GM12878 (cell line): Measurements from ENCODE around the gene STARD8. TPM values are rescaled to one million over a fixed set of nuclear protein-coding genes. Genes with fewer than 3 reads are reported as not detected.

Experiments used
- ATAC-seq: fragments of 200-7000 bp; cut with Tn5 transposase; 3 replicates; pipeline ENCODE4 v1.9.1; 2020; ENCODE audit warnings: mild to moderate bottlenecking, moderate library complexity
- BruUV-seq: library from RNA; stranded (reverse); fragments of 400-500 nt; replicated peaks from 2 replicates; lab custom pipeline; 2021; lab: Mats Ljungman, UMichigan
- CTCF ChIA-PET: fragments of 300-600 bp; sonication (Branson Sonifier 250); formaldehyde crosslinking; extraction: SDS; loops from one replicate; lab custom pipeline; 2021; ENCODE audit warnings: inconsistent platforms; lab: Yijun Ruan, JAX
- POLR2A ChIA-PET: fragments of 350-600 bp; formaldehyde crosslinking; extraction: SDS; loops from one replicate; lab custom pipeline; 2021; ENCODE audit warnings: inconsistent platforms; lab: Charles Lee
- RAD21 ChIA-PET: fragments of 300-600 bp; sonication (Branson Sonifier 250); formaldehyde crosslinking; loops from one replicate; lab custom pipeline; 2023; ENCODE audit warnings: antibody characterized with exemption; ENCODE audit not compliant: unreplicated experiment; lab: Charles Lee
- SMC1A ChIA-PET: fragments of 300-600 bp; sonication (Branson Sonifier 250); formaldehyde crosslinking; loops from one replicate; lab custom pipeline; 2023; ENCODE audit not compliant: unreplicated experiment, uncharacterized antibody; lab: Charles Lee
- DNase-seq: peaks from one replicate; pipeline ENCODE4 v3.0.0-alpha.2; 2011; ENCODE audit warnings: low read depth, low spot score
- FAIRE-seq: peaks from 3 replicates; lab custom pipeline; 2011; peaks lifted over from hg19 to GRCh38; lab: Jason Lieb, UNC
- H2AFZ ChIP-seq: 2 replicates; pipeline ENCODE4 v1.6.0; 2011; ENCODE audit warnings: low read depth, low read length, control low read depth; ENCODE audit not compliant: control insufficient read depth
- H3K27ac ChIP-seq: 2 replicates; pipeline ENCODE4 v1.5.1; 2011; ENCODE audit warnings: control low read depth; ENCODE audit not compliant: control insufficient read depth, insufficient read depth
- H3K27me3 ChIP-seq, 2 experiments: replicated peaks in 1 of 2; 2 replicates each; pipeline versions ENCODE4 v1.6.0 to v1.6.1; 2011; ENCODE audit warnings: low read length in 1 of 2; ENCODE audit not compliant: control insufficient read depth in 2 of 2, insufficient read depth in 2 of 2
- H3K36me3 ChIP-seq, 2 experiments: 2 replicates each; pipeline ENCODE4 v1.5.1; 2011; ENCODE audit warnings: low read length in 1 of 2; ENCODE audit not compliant: control insufficient read depth in 2 of 2, insufficient read depth in 2 of 2
- H3K4me1 ChIP-seq: 2 replicates; pipeline ENCODE4 v1.6.1; 2011; ENCODE audit warnings: mild to moderate bottlenecking, low read length, moderate library complexity, mixed read lengths; ENCODE audit not compliant: control insufficient read depth, insufficient read depth
- H3K4me2 ChIP-seq: 2 replicates; pipeline ENCODE4 v1.6.0; 2011; ENCODE audit warnings: control low read depth; ENCODE audit not compliant: control insufficient read depth, insufficient read depth
- H3K4me3 ChIP-seq: fragments of 200-600 bp; sonication (generic); 2 replicates; pipeline ENCODE4 v1.5.1; 2016
- H3K79me2 ChIP-seq: 2 replicates; pipeline ENCODE4 v1.6.0; 2011; ENCODE audit warnings: low read length; ENCODE audit not compliant: control insufficient read depth, insufficient read depth
- H3K9ac ChIP-seq: 2 replicates; pipeline ENCODE4 v1.8.0; 2011; ENCODE audit warnings: low read length, control low read depth, mixed read lengths; ENCODE audit not compliant: control insufficient read depth, insufficient read depth
- H3K9me3 ChIP-seq: replicated peaks from 3 replicates; pipeline ENCODE4 v1.5.1; 2011; ENCODE audit warnings: mild to moderate bottlenecking, low read length; ENCODE audit not compliant: control insufficient read depth, insufficient read depth
- H4K20me1 ChIP-seq: 2 replicates; pipeline ENCODE4 v1.6.0; 2011; ENCODE audit not compliant: control insufficient read depth, insufficient read depth
- CBX5 ChIP-seq: sonication (generic); IDR thresholded peaks from 2 replicates; pipeline ENCODE4 v1.6.1; 2016; ENCODE audit warnings: low read depth, moderate library complexity, mild to moderate bottlenecking, inconsistent platforms
- SMAD1 ChIP-seq: fragments of 450-650 bp; IDR thresholded peaks from 2 replicates; pipeline ENCODE4 v1.6.1; 2018; ENCODE audit warnings: mild to moderate bottlenecking, low read depth; ENCODE audit not compliant: partially characterized antibody
- SMAD5 ChIP-seq: IDR thresholded peaks from 2 replicates; pipeline ENCODE4 v1.6.1; 2016; ENCODE audit warnings: antibody characterized with exemption, low read depth
- ZNF592 ChIP-seq: fragments of 450-650 bp; IDR thresholded peaks from 2 replicates; pipeline ENCODE4 v1.6.1; 2017; ENCODE audit warnings: mild to moderate bottlenecking, moderate library complexity
- ZNF622 ChIP-seq: fragments of 450-650 bp; IDR thresholded peaks from 2 replicates; pipeline ENCODE4 v1.6.1; 2017; ENCODE audit warnings: mild to moderate bottlenecking, inconsistent platforms
- WGBS: methylation state at CpG from one replicate; pipeline ENCODE4 v1.1.6; 2016; ENCODE audit warnings: low lambda C conversion rate; ENCODE audit not compliant: insufficient replicate concordance, insufficient coverage; ENCODE audit errors: missing lambda C conversion rate; 5-methylcytosine and 5-hydroxymethylcytosine counted together
- in situ Hi-C: fragments of 300-500 bp; cut with MboI; formaldehyde crosslinking; loops from 9 replicates; pipeline ENCODE4 v1.14.3; 2018; ENCODE audit warnings: mixed read lengths
- intact Hi-C: fragments of 100-400 bp; cut with micrococcal nuclease; formaldehyde crosslinking; loops from one replicate; pipeline ENCODE4 v1.14.2; 2022; ENCODE audit not compliant: unreplicated experiment
- polyA plus RNA-seq, 11 experiments: library from polyadenylated mRNA; depleted of rRNA in 4 of 11; unstranded in 6 of 11; stranded (reverse) in 5 of 11; fragments of >200 nt; fragmentation: Nextera tagmentation in 4 of 11; fragmentation: Illumina TruSeq in 1 of 11; extraction: Ambion mirVana in 4 of 11; extraction: Trizol in 1 of 11; gene quantifications; 1 replicate in 1 of 11; 2 replicates in 10 of 11; pipeline versions ENCODE4 v1.2.1 to v1.2.3, GENCODE V29; 2011 to 2016; ENCODE audit warnings: inconsistent platforms in 2 of 11, missing spikeins in 2 of 11, low read depth in 1 of 11
- total RNA-seq, 4 experiments: library from RNA; depleted of rRNA in 3 of 4; stranded (reverse); fragments of >200 nt in 3 of 4; fragmentation: Illumina TruSeq in 1 of 4; extraction: Trizol in 1 of 4; gene quantifications; 2 replicates each; pipeline versions ENCODE4 v1.2.1 to v1.2.3, GENCODE V29; 2013 to 2021

STARD8 gene
- total and polyA plus RNA-seq, 10 of the 15 experiments (the other 5 are each of a cell fraction or from before 2014, with no cell fraction given) = 0.03 to 0.14 (median 0.07) TPM; not detected in 6

DNA sequence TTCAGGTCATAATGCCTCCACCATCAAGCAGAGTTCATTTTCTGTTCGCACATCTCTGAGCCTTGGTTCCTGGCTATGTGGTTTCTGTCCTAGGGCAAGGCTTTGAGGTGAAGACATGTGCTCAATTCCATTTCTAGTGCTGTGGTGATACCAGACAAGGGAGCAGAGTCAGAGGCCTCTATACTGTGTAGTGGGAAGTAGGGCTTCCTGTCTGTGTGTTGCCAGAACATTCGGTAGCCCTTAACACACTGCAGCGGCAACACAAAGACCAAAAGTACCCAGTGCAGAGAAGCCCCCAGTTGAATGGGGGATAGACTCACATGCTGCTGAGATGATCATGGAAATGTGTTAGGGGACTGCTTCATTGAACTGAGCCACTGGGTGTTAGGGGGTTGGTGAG, 56.4 kb downstream of the STARD8 start (continued):
- TF ChIP-seq ZNF592 = no peak
- TF ChIP-seq ZNF622 = no peak
- TF ChIP-seq CBX5 = no peak
- TF ChIP-seq, all 136 proteins: peak for 0

GRCh38 chrX:68705986-68706385, 58.5 kb downstream of the STARD8 start:
- ChIA-PET POLR2A (no interaction called here), SMC1A (no interaction called here), CTCF (no interaction called here), RAD21 (no interaction called here)
- Histone ChIP-seq H3K27ac (no peak overlapping the region), H2AFZ (no peak overlapping the region), H3K4me2 (no peak overlapping the region), H3K27me3 (peaks cover 0 to 2% of the 10 kb centered on the region in 2 experiments; a peak in 1 of 4 replicates), H3K79me2 (no peaks in the 10 kb centered on the region), H4K20me1 (no peaks in the 10 kb centered on the region), H3K9ac (no peak overlapping the region), H3K4me1 (no peaks in the 10 kb centered on the region), H3K36me3 (no peaks in the 10 kb centered on the region), H3K4me3 (no peak overlapping the region), H3K9me3 (no peaks in the 10 kb centered on the region)
- WGBS = 15% methylated on average over 5 of the region's 5 CpGs
- intact Hi-C loops (no loop called here), in situ Hi-C loops (no loop called here)
- FAIRE-seq (no peak), DNase-seq (no peak), ATAC-seq (no peak)
- TF ChIP-seq ZNF592 = no peak
- no peak for TF ChIP-seq SMAD1
- no peak for TF ChIP-seq SMAD5
- BruUV-seq = no TSS peak
